ENCODE data around the gene CEP135. TPM values are rescaled to one million over a fixed set of nuclear protein-coding genes. Genes with fewer than 3 reads are reported as not detected.

The CEP135 gene
- total RNA-seq, 1 donor = 12.1 TPM

GRCh38 chr4:55977811-55978210 lies 29.1 kb downstream of the CEP135 start:
- H3K4me3 ChIP-seq (ENCODE audit: low read depth, low read length) = no peak overlapping the region
- DNase-seq (ENCODE audit: low read depth) = no peak
- TF ChIP-seq CTCF (IDR thresholded peaks at IDR 0.05; ENCODE audit: insufficient read depth, low read depth, low read length) = no peak

GRCh38 chr4:55979562-55979961 lies 30.8 kb downstream of the CEP135 start:
- H3K4me3 ChIP-seq (ENCODE audit: low read depth, low read length) = no peak overlapping the region
- TF ChIP-seq CTCF (IDR thresholded peaks at IDR 0.05; ENCODE audit: insufficient read depth, low read depth, low read length) = no peak
- no peak for DNase-seq (ENCODE audit: low read depth)

- no peak for DNase-seq (ENCODE audit: low read depth)
- TF ChIP-seq CTCF (IDR thresholded peaks at IDR 0.05; ENCODE audit: insufficient read depth, low read depth, low read length) = no peak
- no peak overlapping the region for H3K4me3 ChIP-seq (ENCODE audit: low read depth, low read length)
These were observed 32.0 kb downstream of the CEP135 start for GRCh38 chr4:55980725-55981124.

GRCh38 chr4:55982976-55983375 lies 34.2 kb downstream of the CEP135 start:
- no peak for TF ChIP-seq CTCF (IDR thresholded peaks at IDR 0.05; ENCODE audit: insufficient read depth, low read depth, low read length)
- no peak overlapping the region for H3K4me3 ChIP-seq (ENCODE audit: low read depth, low read length)
- no peak for DNase-seq (ENCODE audit: low read depth)

- no peak overlapping the region for H3K4me3 ChIP-seq (ENCODE audit: low read depth, low read length)
- no peak for DNase-seq (ENCODE audit: low read depth)
- no peak for TF ChIP-seq CTCF (IDR thresholded peaks at IDR 0.05; ENCODE audit: insufficient read depth, low read depth, low read length)
These were observed 41.0 kb downstream of the CEP135 start for GRCh38 chr4:55989766-55990165.

- TF ChIP-seq CTCF (IDR thresholded peaks at IDR 0.05; ENCODE audit: insufficient read depth, low read depth, low read length) = no peak
- DNase-seq (ENCODE audit: low read depth) = no peak
- H3K4me3 ChIP-seq (ENCODE audit: low read depth, low read length) = no peak overlapping the region
These were observed 45.4 kb downstream of the CEP135 start for GRCh38 chr4:55993994-55994663.

- no peak for TF ChIP-seq CTCF (IDR thresholded peaks at IDR 0.05; ENCODE audit: insufficient read depth, low read depth, low read length)
- H3K4me3 ChIP-seq (ENCODE audit: low read depth, low read length) = no peak overlapping the region
- no peak for DNase-seq (ENCODE audit: low read depth)
These were observed 47.9 kb downstream of the CEP135 start for GRCh38 chr4:55996646-55997045.

Data from fibroblast of villous mesenchyme (primary cell).